Right lobe of liver (tissue), 6 donors: ENCODE measurements around the gene NCF2. TPM values are rescaled to one million over a fixed set of nuclear protein-coding genes. Genes with fewer than 3 reads are reported as not detected.

Source experiments
- ATAC-seq, 4 donors: fragments of 200-7000 bp; cut with Tn5 transposase; one replicate each; pipeline ENCODE4 v1.9.1; 2020; ENCODE audit warnings: mild to moderate bottlenecking in 4 of 4, moderate library complexity in 4 of 4
- DNase-seq, 3 donors: peaks; one replicate each; pipeline ENCODE4 v3.0.0-alpha.2; 2020
- H3K27ac ChIP-seq, 3 donors: fragments of 200-600 bp; one replicate each; pipeline ENCODE4 v1.8.0; 2022
- H3K27me3 ChIP-seq, 2 donors: fragments of 200-600 bp; one replicate each; pipeline ENCODE4 v1.8.0; 2022
- H3K36me3 ChIP-seq, 4 donors: fragments of 200-600 bp; sonication (generic) in 1 of 4; one replicate each; pipeline versions ENCODE4 v1.5.1 to v1.8.0; 2017 to 2022; ENCODE audit warnings: control low read depth in 1 of 4
- H3K4me1 ChIP-seq, 4 donors: fragments of 200-600 bp; sonication (generic) in 1 of 4; one replicate each; pipeline versions ENCODE4 v1.5.1 to v1.8.0; 2017 to 2022; ENCODE audit warnings: control low read depth in 1 of 4
- H3K4me3 ChIP-seq, 3 donors: fragments of 200-600 bp; one replicate each; pipeline ENCODE4 v1.8.0; 2022
- H3K9me3 ChIP-seq, 4 donors: fragments of 200-600 bp; sonication (generic) in 1 of 4; one replicate each; pipeline versions ENCODE4 v1.5.1 to v1.8.0; 2017 to 2022; ENCODE audit warnings: control low read depth in 1 of 4
- CTCF ChIP-seq, 4 donors: fragments of 200-600 bp in 3 of 4; fragments of 450-650 bp in 1 of 4; IDR thresholded peaks; one replicate each; pipeline versions ENCODE4 v1.5.1 to v1.8.0; 2016 to 2022; ENCODE audit warnings: antibody characterized with exemption in 4 of 4, mild to moderate bottlenecking in 2 of 4
- POLR2A ChIP-seq: fragments of 450-650 bp; IDR thresholded peaks from one replicate; pipeline ENCODE4 v1.6.1; 2017; ENCODE audit warnings: antibody characterized with exemption, mild to moderate bottlenecking
- WGBS: methylation state at CpG from one replicate; pipeline ENCODE4 v1.1.6; 2018; ENCODE audit warnings: low coverage, low lambda C conversion rate; ENCODE audit not compliant: insufficient coverage; ENCODE audit errors: missing lambda C conversion rate; 5-methylcytosine and 5-hydroxymethylcytosine counted together
- intact Hi-C, 2 donors: fragments of 100-400 bp; cut with DNase I; formaldehyde crosslinking; loops; one replicate each; pipeline versions ENCODE4 v1.11.2 to v1.14.1; 2022
- total RNA-seq, 6 experiments: library from RNA; depleted of rRNA in 2 of 6; stranded (reverse); fragments of >200 nt in 2 of 6; fragmentation: NEBNext Ultra II Directional in 3 of 6; extraction: Animal tissue kit (Norgen Biotek cat#: 25700) in 3 of 6; gene quantifications; one replicate each; pipeline versions ENCODE4 v1.1.0 to v1.2.4, GENCODE V29; 2016 to 2023
- donor health status: DM: no; HTN: yes; CAD: no.
- donor health status: DM: no; HTN: no; CAD: no.
- donor health status: DM: no; HTN: no; CAD: no.
- donor health status: DM: no; HTN: yes; CAD: no.
- donor health status: DM: no; HTN: yes; CAD: no.

The NCF2 gene
- total RNA-seq, 6 experiments from 2014 or later, result 3.0 to 11.4 (median 7.9) TPM

- intact Hi-C loops, result loop anchor here in 1 of 2 donors (5.0 kb wide), 1 partner anchor 71 kb away; the partner anchor contains the start of gene SMG7
- H3K27me3 ChIP-seq, result no peaks in the 10 kb centered on the region
- no peaks in the 10 kb centered on the region for H3K4me1 ChIP-seq
- H3K4me3 ChIP-seq, result no peak overlapping the region
- H3K27ac ChIP-seq, result no peak overlapping the region
- peak; percentile 87 to 91 (median 88) for ATAC-seq
- 40% methylated on average over 2 of the region's 2 CpGs for WGBS
- DNase-seq, result no peak
- H3K36me3 ChIP-seq, result peaks cover 0 to 74% (median 27%) of the 10 kb centered on the region in 4 donors
- TF ChIP-seq POLR2A, result no peak
- peak; percentile 48 to 64 (median 55) for TF ChIP-seq CTCF (IDR thresholded peaks at IDR 0.05)
- H3K9me3 ChIP-seq, result no peaks in the 10 kb centered on the region
These were observed 46.5 kb downstream of the NCF2 start for GRCh38 chr1:183543619-183544204.

GRCh38 chr1:183537405-183537804 lies 52.9 kb downstream of the NCF2 start:
- TF ChIP-seq CTCF (IDR thresholded peaks at IDR 0.05) (no peak), POLR2A (no peak)
- peaks cover 6 to 86% (median 25%) of the 10 kb centered on the region in 4 donors for H3K36me3 ChIP-seq

GRCh38 chr1:183533617-183534174 lies 56.6 kb downstream of the NCF2 start:
- Histone ChIP-seq H3K36me3 (peaks cover 6 to 77% (median 15%) of the 10 kb centered on the region in 4 donors), H3K9me3 (no peaks in the 10 kb centered on the region), H3K27ac (no peak overlapping the region), H3K4me1 (no peaks in the 10 kb centered on the region), H3K27me3 (no peaks in the 10 kb centered on the region), H3K4me3 (no peak overlapping the region)
- 97% methylated on average over 3 of the region's 3 CpGs for WGBS
- TF ChIP-seq CTCF (IDR thresholded peaks at IDR 0.05) (no peak), POLR2A (no peak)
- no peak for DNase-seq
- intact Hi-C loops, result no loop called here
- ATAC-seq, result no peak

More at GRCh38 chr1:183537405-183537804, 52.9 kb downstream of the NCF2 start:
- WGBS, result 93% methylated on average over 4 of the region's 4 CpGs
- no peak overlapping the region for H3K4me3 ChIP-seq
- ATAC-seq (no peak), DNase-seq (no peak)
- no peaks in the 10 kb centered on the region for H3K27me3 ChIP-seq
- intact Hi-C loops, result no loop called here
- H3K9me3 ChIP-seq, result no peaks in the 10 kb centered on the region
- H3K27ac ChIP-seq, result no peak overlapping the region
- no peaks in the 10 kb centered on the region for H3K4me1 ChIP-seq

- ATAC-seq (no peak), DNase-seq (no peak)
- WGBS, result 89% methylated on average over 3 of the region's 3 CpGs
- H3K4me3 ChIP-seq, result no peak overlapping the region
- H3K4me1 ChIP-seq, result no peaks in the 10 kb centered on the region
- no peak overlapping the region for H3K27ac ChIP-seq
- H3K27me3 ChIP-seq, result no peaks in the 10 kb centered on the region
- intact Hi-C loops, result no loop called here
- no peak for TF ChIP-seq CTCF (IDR thresholded peaks at IDR 0.05)
- no peak for TF ChIP-seq POLR2A
- H3K9me3 ChIP-seq, result no peaks in the 10 kb centered on the region
- peaks cover 0 to 59% (median 13%) of the 10 kb centered on the region in 4 donors for H3K36me3 ChIP-seq
These were observed 61.7 kb downstream of the NCF2 start for GRCh38 chr1:183528577-183528976.
